CD8-positive, alpha-beta memory T cell (primary cell): ENCODE results near the gene PMP22. TPM values are rescaled to one million over a fixed set of nuclear protein-coding genes. Genes with fewer than 3 reads are reported as not detected.
A peak's percentile ranks its signal among the peaks of the same experiment; 100 is the strongest.

Experiments
- CTCF ChIA-PET: fragments of 350-600 bp; sonication (Branson Sonifier 250); formaldehyde crosslinking; loops from one replicate; lab custom pipeline; 2021; ENCODE audit warnings: antibody characterized with exemption; lab: Charles Lee
- POLR2A ChIA-PET: fragments of 350-600 bp; sonication (Branson Sonifier 250); formaldehyde crosslinking; loops from one replicate; lab custom pipeline; 2021; ENCODE audit warnings: antibody characterized with exemption; lab: Charles Lee
- DNase-seq, 5 donors: peaks; one replicate each; pipeline versions ENCODE4 v3.0.0 to v3.0.0-alpha.2; 2020 to 2022; ENCODE audit warnings: mixed read lengths in 1 of 5
- H3K27ac ChIP-seq: one replicate; pipeline ENCODE4 v1.7.0; 2013; ENCODE audit warnings: low read depth, mild to moderate bottlenecking, low read length, moderate library complexity
- H3K27me3 ChIP-seq: 2 replicates; pipeline ENCODE4 v1.7.0; 2013; ENCODE audit warnings: low read length, mild to moderate bottlenecking; ENCODE audit not compliant: insufficient read depth, poor library complexity, severe bottlenecking
- H3K36me3 ChIP-seq: 2 replicates; pipeline ENCODE4 v1.7.0; 2013; ENCODE audit warnings: mild to moderate bottlenecking, low read length, moderate library complexity; ENCODE audit not compliant: insufficient read depth
- H3K4me1 ChIP-seq: 2 replicates; pipeline ENCODE4 v1.7.0; 2013; ENCODE audit warnings: mild to moderate bottlenecking, low read length, moderate library complexity; ENCODE audit not compliant: insufficient read depth
- H3K4me3 ChIP-seq: 2 replicates; pipeline ENCODE4 v1.7.0; 2013; ENCODE audit warnings: mild to moderate bottlenecking, low read length
- H3K9me3 ChIP-seq: 2 replicates; pipeline ENCODE4 v1.7.0; 2013; ENCODE audit warnings: mild to moderate bottlenecking, low read length
- H3K27ac Mint-ChIP-seq, 8 donors: one replicate each; pipeline ENCODE4 v1.8.0; 2020 to 2021; ENCODE audit warnings: mixed read lengths in 8 of 8, mild to moderate bottlenecking in 6 of 8, inconsistent platforms in 3 of 8, moderate library complexity in 3 of 8
- H3K27me3 Mint-ChIP-seq, 2 donors: one replicate each; pipeline ENCODE4 v1.8.0; 2020 to 2021; ENCODE audit warnings: mixed read lengths in 2 of 2, mild to moderate bottlenecking in 1 of 2, moderate library complexity in 1 of 2
- H3K36me3 Mint-ChIP-seq, 3 donors: one replicate each; pipeline ENCODE4 v1.8.0; 2020 to 2021; ENCODE audit warnings: mixed read lengths in 3 of 3, inconsistent platforms in 1 of 3, mild to moderate bottlenecking in 1 of 3
- H3K4me1 Mint-ChIP-seq, 3 donors: one replicate each; pipeline ENCODE4 v1.8.0; 2020 to 2021; ENCODE audit warnings: mixed read lengths in 3 of 3, inconsistent platforms in 1 of 3, mild to moderate bottlenecking in 1 of 3
- H3K4me3 Mint-ChIP-seq, 7 donors: one replicate each; pipeline ENCODE4 v1.8.0; 2020 to 2021; ENCODE audit warnings: mixed read lengths in 7 of 7, mild to moderate bottlenecking in 6 of 7, moderate library complexity in 4 of 7, inconsistent platforms in 2 of 7
- H3K9me3 Mint-ChIP-seq, 5 donors: one replicate each; pipeline ENCODE4 v1.8.0; 2020 to 2022; ENCODE audit warnings: mixed read lengths in 5 of 5, mild to moderate bottlenecking in 3 of 5, moderate library complexity in 2 of 5, inconsistent platforms in 1 of 5
- polyA plus RNA-seq: library from polyadenylated mRNA; unstranded; fragments of 300-500 nt; fragmentation: Illumina TruSeq; gene quantifications from one replicate; pipeline ENCODE4 v1.2.3, GENCODE V29; 2021
- total RNA-seq, 2 experiments: library from RNA; stranded (reverse); gene quantifications; one replicate each; pipeline ENCODE4 v1.2.3, GENCODE V29; 2021

The PMP22 gene
- total and polyA plus RNA-seq, 3 experiments from 2014 or later = 0.60 to 0.98 TPM; not detected in 1

GRCh38 chr17:15260376-15261257, 4.5 kb downstream of the PMP22 start:
- H3K9me3 ChIP-seq = no peaks in the 10 kb centered on the region
- peak overlapping the region; percentile 62 to 83 (median 78) for H3K4me3 Mint-ChIP-seq
- H3K4me3 ChIP-seq = no peak overlapping the region
- POLR2A ChIA-PET = no interaction called here
- DNase-seq = peak in 4 of 5 donors; percentile 11 to 26 (median 21)
- no peak overlapping the region for H3K27ac ChIP-seq
- H3K4me1 Mint-ChIP-seq = peaks cover 17 to 29% (median 28%) of the 10 kb centered on the region in 3 donors
- H3K4me1 ChIP-seq = peaks cover 13% of the 10 kb centered on the region
- H3K27ac Mint-ChIP-seq = no peak overlapping the region
- no peaks in the 10 kb centered on the region for H3K36me3 ChIP-seq
- no peaks in the 10 kb centered on the region for H3K36me3 Mint-ChIP-seq
- H3K27me3 ChIP-seq = peaks cover 33% of the 10 kb centered on the region
- no peaks in the 10 kb centered on the region for H3K9me3 Mint-ChIP-seq
- CTCF ChIA-PET = no interaction called here
- peaks cover 28 to 81% of the 10 kb centered on the region in 2 donors for H3K27me3 Mint-ChIP-seq

- ChIA-PET CTCF (interaction anchor here (0.7 to 2.1 kb wide), 4 partner anchors 10 to 741 kb away, joined by 3 to 7 read pairs (median 5); partner anchors contain the start of genes TTC19 and ZSWIM7), POLR2A (no interaction called here)
- H3K4me3 Mint-ChIP-seq = no peak overlapping the region
- Histone ChIP-seq H3K36me3 (no peaks in the 10 kb centered on the region), H3K4me3 (no peak overlapping the region), H3K4me1 (peaks cover 13% of the 10 kb centered on the region), H3K27me3 (peaks cover 23% of the 10 kb centered on the region), H3K9me3 (no peaks in the 10 kb centered on the region), H3K27ac (no peak overlapping the region)
- DNase-seq = no peak
- H3K4me1 Mint-ChIP-seq = peaks cover 17 to 29% (median 28%) of the 10 kb centered on the region in 3 donors
- H3K27ac Mint-ChIP-seq = no peak overlapping the region
- peaks cover 23 to 78% of the 10 kb centered on the region in 2 donors for H3K27me3 Mint-ChIP-seq
- H3K9me3 Mint-ChIP-seq = no peaks in the 10 kb centered on the region
- no peaks in the 10 kb centered on the region for H3K36me3 Mint-ChIP-seq
These were observed 7.2 kb downstream of the PMP22 start for GRCh38 chr17:15257796-15258512.

GRCh38 chr17:15257258-15257788, 7.8 kb downstream of the PMP22 start:
- Histone ChIP-seq H3K4me3 (no peak overlapping the region), H3K9me3 (no peaks in the 10 kb centered on the region), H3K4me1 (peaks cover 13% of the 10 kb centered on the region), H3K27ac (no peak overlapping the region), H3K27me3 (peaks cover 23% of the 10 kb centered on the region), H3K36me3 (no peaks in the 10 kb centered on the region)
- CTCF ChIA-PET = interaction anchor here (0.7 to 2.1 kb wide), 3 partner anchors 9 to 742 kb away, joined by 3 to 7 read pairs (median 4); partner anchors contain the start of genes TTC19 and ZSWIM7
- Mint-ChIP-seq H3K36me3 (no peaks in the 10 kb centered on the region), H3K27me3 (peaks cover 23 to 78% of the 10 kb centered on the region in 2 donors), H3K9me3 (no peaks in the 10 kb centered on the region), H3K4me1 (peaks cover 16 to 28% (median 27%) of the 10 kb centered on the region in 3 donors), H3K4me3 (peak overlapping the region in 1 of 7 donors; percentile 29), H3K27ac (peak overlapping the region in 1 of 8 donors; percentile 21)
- peak; percentile 26 to 62 (median 34) for DNase-seq
- POLR2A ChIA-PET = no interaction called here

- no peaks in the 10 kb centered on the region for H3K9me3 Mint-ChIP-seq
- H3K27ac ChIP-seq = no peak overlapping the region
- H3K4me1 ChIP-seq = peaks cover 13% of the 10 kb centered on the region
- H3K4me3 Mint-ChIP-seq = no peak overlapping the region
- peaks cover 18 to 73% of the 10 kb centered on the region in 2 donors for H3K27me3 Mint-ChIP-seq
- no peaks in the 10 kb centered on the region for H3K36me3 Mint-ChIP-seq
- no peaks in the 10 kb centered on the region for H3K36me3 ChIP-seq
- H3K9me3 ChIP-seq = no peaks in the 10 kb centered on the region
- no peak overlapping the region for H3K4me3 ChIP-seq
- no peak for DNase-seq
- H3K4me1 Mint-ChIP-seq = peaks cover 13 to 24% (median 23%) of the 10 kb centered on the region in 3 donors
- ChIA-PET POLR2A (no interaction called here), CTCF (interaction anchor here (0.7 to 1.4 kb wide), 2 partner anchors 8 to 743 kb away, joined by 3 to 4 read pairs; partner anchors contain the start of genes TTC19 and ZSWIM7)
- H3K27me3 ChIP-seq = peaks cover 18% of the 10 kb centered on the region
- no peak overlapping the region for H3K27ac Mint-ChIP-seq
These were observed 8.4 kb downstream of the PMP22 start for GRCh38 chr17:15256689-15257088.

GRCh38 chr17:15255713-15256454, 9.2 kb downstream of the PMP22 start:
- no peak overlapping the region for H3K4me3 ChIP-seq
- no peaks in the 10 kb centered on the region for H3K36me3 ChIP-seq
- peaks cover 13 to 24% (median 16%) of the 10 kb centered on the region in 3 donors for H3K4me1 Mint-ChIP-seq
- no peaks in the 10 kb centered on the region for H3K36me3 Mint-ChIP-seq
- peaks cover 9% of the 10 kb centered on the region for H3K4me1 ChIP-seq
- peaks cover 15 to 67% of the 10 kb centered on the region in 2 donors for H3K27me3 Mint-ChIP-seq
- no peak for DNase-seq
- H3K27me3 ChIP-seq = peaks cover 10% of the 10 kb centered on the region
- H3K9me3 Mint-ChIP-seq = no peaks in the 10 kb centered on the region
- ChIA-PET CTCF (interaction anchor here (1.4 kb wide), 1 partner anchor 744 kb away, joined by 3 read pairs; the partner anchor contains the start of genes TTC19 and ZSWIM7), POLR2A (no interaction called here)
- peak overlapping the region in 1 of 8 donors; percentile 16 for H3K27ac Mint-ChIP-seq
- H3K9me3 ChIP-seq = no peaks in the 10 kb centered on the region
- H3K4me3 Mint-ChIP-seq = no peak overlapping the region
- no peak overlapping the region for H3K27ac ChIP-seq

- CTCF ChIA-PET = no interaction called here
- no peaks in the 10 kb centered on the region for H3K4me1 ChIP-seq
- Mint-ChIP-seq H3K36me3 (no peaks in the 10 kb centered on the region), H3K9me3 (no peaks in the 10 kb centered on the region), H3K27me3 (peaks cover 3 to 29% of the 10 kb centered on the region in 2 donors), H3K4me3 (no peak overlapping the region), H3K27ac (no peak overlapping the region), H3K4me1 (no peaks in the 10 kb centered on the region)
- H3K36me3 ChIP-seq = no peaks in the 10 kb centered on the region
- POLR2A ChIA-PET = no interaction called here
- H3K27me3 ChIP-seq = no peaks in the 10 kb centered on the region
- no peak for DNase-seq
- H3K9me3 ChIP-seq = no peaks in the 10 kb centered on the region
- H3K4me3 ChIP-seq = no peak overlapping the region
- no peak overlapping the region for H3K27ac ChIP-seq
These were observed 14.8 kb downstream of the PMP22 start for GRCh38 chr17:15250135-15250860.

GRCh38 chr17:15249487-15249886, 15.6 kb downstream of the PMP22 start:
- Histone ChIP-seq H3K4me3 (no peak overlapping the region), H3K27me3 (no peaks in the 10 kb centered on the region), H3K36me3 (no peaks in the 10 kb centered on the region), H3K9me3 (no peaks in the 10 kb centered on the region), H3K27ac (no peak overlapping the region), H3K4me1 (no peaks in the 10 kb centered on the region)
- ChIA-PET CTCF (no interaction called here), POLR2A (no interaction called here)
- H3K27me3 Mint-ChIP-seq = peaks cover 3 to 25% of the 10 kb centered on the region in 2 donors
- DNase-seq = no peak
- H3K9me3 Mint-ChIP-seq = no peaks in the 10 kb centered on the region
- no peak overlapping the region for H3K4me3 Mint-ChIP-seq
- no peak overlapping the region for H3K27ac Mint-ChIP-seq
- no peaks in the 10 kb centered on the region for H3K4me1 Mint-ChIP-seq
- no peaks in the 10 kb centered on the region for H3K36me3 Mint-ChIP-seq
